Peyer's patch (tissue), 4 donors: ENCODE measurements around the gene MIER1.

Experiments used
- CTCF ChIP-seq, 6 experiments: fragments of 450-650 bp in 4 of 6; fragments of 200-600 bp in 2 of 6; sonication (generic) in 1 of 6; IDR thresholded peaks; one replicate each; pipeline ENCODE4 v1.5.1; 2017 to 2019; ENCODE audit warnings: antibody characterized with exemption in 6 of 6, mild to moderate bottlenecking in 3 of 6, moderate library complexity in 1 of 6
- POLR2A ChIP-seq, 2 donors: fragments of 450-650 bp; IDR thresholded peaks; one replicate each; pipeline ENCODE4 v1.5.1; 2017; ENCODE audit warnings: antibody characterized with exemption in 2 of 2, mild to moderate bottlenecking in 2 of 2, moderate library complexity in 2 of 2

GRCh38 chr1:66929691-66929998, 4.9 kb downstream of the MIER1 start:
- TF ChIP-seq CTCF (IDR thresholded peaks at IDR 0.05): no peak
- TF ChIP-seq POLR2A (IDR thresholded peaks at IDR 0.05): no peak
